Stimulated activated CD8-positive, alpha-beta memory T cell treated with anti-CD3 and anti-CD28 coated beads, Interleukin-12 subunit alpha, Interleukin-12 subunit beta, amount 100 ng/mL, for 4 hours (primary cell): Measurements from ENCODE around the gene CD300H.

ENCODE experiments used
- DNase-seq: peaks from one replicate; pipeline ENCODE4 v3.0.0-alpha.2; 2020; ENCODE audit warnings: low read depth

Gene CD300H

GRCh38 chr17:74567397-74567796 is at the start of gene CD300H:
Gene CD300H, minus strand, starts transcription at chr17:74567509.
- no peak for DNase-seq

GRCh38 chr17:74616696-74617095 is 49.4 kb upstream of the CD300H start:
- no peak for DNase-seq

- no peak for DNase-seq
Observed at GRCh38 chr17:74612046-74612445, 44.7 kb upstream of the CD300H start.

GRCh38 chr17:74610108-74610507 is 42.8 kb upstream of the CD300H start:
- no peak for DNase-seq

- DNase-seq = no peak
Observed at GRCh38 chr17:74608511-74608910, 41.2 kb upstream of the CD300H start.

GRCh38 chr17:74607221-74607620 is 39.9 kb upstream of the CD300H start:
- no peak for DNase-seq

- no peak for DNase-seq
Observed at GRCh38 chr17:74606050-74606449, 38.7 kb upstream of the CD300H start.

- DNase-seq = no peak
Observed at GRCh38 chr17:74605361-74605760, 38.1 kb upstream of the CD300H start.

GRCh38 chr17:74604761-74605160 is 37.5 kb upstream of the CD300H start:
- no peak for DNase-seq

- DNase-seq = no peak
Observed at GRCh38 chr17:74604200-74604599, 36.9 kb upstream of the CD300H start.

- no peak for DNase-seq
Observed at GRCh38 chr17:74603746-74604145, 36.4 kb upstream of the CD300H start.

- DNase-seq = no peak
Observed at GRCh38 chr17:74603037-74603635, 35.8 kb upstream of the CD300H start.

GRCh38 chr17:74601944-74602572 is 34.7 kb upstream of the CD300H start:
- no peak for DNase-seq

GRCh38 chr17:74599448-74599939 is 32.2 kb upstream of the CD300H start:
- no peak for DNase-seq

GRCh38 chr17:74599023-74599399 is 31.7 kb upstream of the CD300H start:
- DNase-seq = no peak

GRCh38 chr17:74598346-74599022 is 31.2 kb upstream of the CD300H start:
- DNase-seq = no peak

- DNase-seq = no peak
Observed at GRCh38 chr17:74597069-74597790, 29.9 kb upstream of the CD300H start.

GRCh38 chr17:74595037-74595750 is 27.9 kb upstream of the CD300H start:
- DNase-seq = no peak

GRCh38 chr17:74592087-74592990 is 25.0 kb upstream of the CD300H start, which contains the start of gene CD300LD:
Gene CD300LD, minus strand, starts transcription at chr17:74592283. Its CDS starts 81 bp downstream, at chr17:74592202.
- DNase-seq = no peak

- no peak for DNase-seq
Observed at GRCh38 chr17:74591503-74591902, 24.2 kb upstream of the CD300H start.

GRCh38 chr17:74585711-74586110 is 18.4 kb upstream of the CD300H start:
- no peak for DNase-seq
